ENCODE data around the gene ARL14.

DNA sequence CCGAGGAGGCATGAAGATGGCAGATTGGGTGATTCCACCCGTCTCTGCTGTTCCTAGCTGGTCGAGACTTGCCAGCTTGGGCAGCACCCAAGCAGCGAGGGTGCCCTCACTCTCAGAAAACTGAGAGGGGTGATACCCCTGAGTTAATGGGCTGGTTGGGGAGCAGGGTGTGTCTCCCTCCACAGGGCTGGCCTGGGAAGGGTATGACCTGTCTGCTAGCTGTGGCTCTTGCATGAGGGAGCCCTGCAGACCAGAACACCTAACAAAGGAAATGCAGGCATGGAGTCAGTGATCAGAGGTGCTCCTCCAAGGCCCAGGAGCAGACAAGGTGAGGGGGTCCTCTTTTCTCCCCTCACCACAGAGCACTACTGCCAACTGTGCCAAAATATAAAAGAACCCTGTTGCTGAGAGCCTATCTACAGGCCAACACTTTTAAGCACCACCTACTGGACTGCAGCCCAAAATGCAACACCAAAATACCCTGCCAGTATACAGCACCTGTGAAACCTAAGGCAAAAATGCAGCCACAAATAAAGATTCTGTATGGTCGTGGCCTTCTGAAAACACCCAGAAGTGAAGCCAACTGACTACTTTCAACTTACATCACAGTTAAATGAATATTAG lies 43.3 kb downstream of the ARL14 start:
- TF ChIP-seq, protein P1, sequence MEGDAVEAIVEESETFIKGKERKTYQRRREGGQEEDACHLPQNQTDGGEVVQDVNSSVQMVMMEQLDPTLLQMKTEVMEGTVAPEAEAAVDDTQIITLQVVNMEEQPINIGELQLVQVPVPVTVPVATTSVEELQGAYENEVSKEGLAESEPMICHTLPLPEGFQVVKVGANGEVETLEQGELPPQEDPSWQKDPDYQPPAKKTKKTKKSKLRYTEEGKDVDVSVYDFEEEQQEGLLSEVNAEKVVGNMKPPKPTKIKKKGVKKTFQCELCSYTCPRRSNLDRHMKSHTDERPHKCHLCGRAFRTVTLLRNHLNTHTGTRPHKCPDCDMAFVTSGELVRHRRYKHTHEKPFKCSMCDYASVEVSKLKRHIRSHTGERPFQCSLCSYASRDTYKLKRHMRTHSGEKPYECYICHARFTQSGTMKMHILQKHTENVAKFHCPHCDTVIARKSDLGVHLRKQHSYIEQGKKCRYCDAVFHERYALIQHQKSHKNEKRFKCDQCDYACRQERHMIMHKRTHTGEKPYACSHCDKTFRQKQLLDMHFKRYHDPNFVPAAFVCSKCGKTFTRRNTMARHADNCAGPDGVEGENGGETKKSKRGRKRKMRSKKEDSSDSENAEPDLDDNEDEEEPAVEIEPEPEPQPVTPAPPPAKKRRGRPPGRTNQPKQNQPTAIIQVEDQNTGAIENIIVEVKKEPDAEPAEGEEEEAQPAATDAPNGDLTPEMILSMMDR (IDR thresholded peaks at IDR 0.05), result no peak
- no peak for TF ChIP-seq POLR2A (IDR thresholded peaks at IDR 0.05)

Data from ovary (tissue), 3 donors.